NCI-H1694 treated with DMSO at 0.1 percent for 48 hours (cell line): ENCODE results near the gene PCDH1.
"Not testable (repeated sequence)": the region's sequence is repeated elsewhere in the genome, so short reads cannot be mapped to it uniquely, and the experiment has no call there.

Experiments
- DNase-seq: peaks from one replicate; lab custom pipeline; 2025; lab: John Stamatoyannopoulos, UW

Gene PCDH1

DNA sequence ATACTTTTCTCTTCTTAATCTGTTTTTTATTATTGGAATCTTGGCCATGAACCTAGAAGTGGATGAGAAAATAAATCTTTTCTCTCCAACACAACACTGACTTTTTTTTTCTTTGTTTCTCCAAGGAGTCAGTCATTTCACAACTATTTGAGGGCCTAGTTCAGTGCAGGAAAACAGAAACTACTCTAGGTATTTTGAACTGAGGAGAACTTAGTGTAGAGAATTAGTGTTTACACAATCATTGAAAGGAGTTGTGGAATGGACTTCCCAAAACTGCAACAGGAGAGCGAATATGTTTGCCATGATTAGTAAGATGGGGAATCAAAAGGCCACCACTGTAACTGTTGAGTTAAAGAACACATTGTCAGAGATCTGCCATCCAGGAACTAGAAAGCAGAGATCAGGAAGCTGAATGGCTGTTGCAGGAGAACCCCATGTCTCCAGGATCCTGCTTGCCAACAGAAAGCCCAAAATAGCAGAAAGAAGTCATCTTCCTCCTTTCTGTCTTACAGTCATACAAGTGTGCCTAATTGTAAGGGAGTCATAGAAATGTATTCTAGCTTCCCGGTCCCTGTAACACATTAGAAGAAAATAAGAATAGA is 20.3 kb upstream of the PCDH1 start:
- DNase-seq, result no peak

GRCh38 chr5:141897425-141897824 is 19.2 kb upstream of the PCDH1 start:
- no peak for DNase-seq

DNA sequence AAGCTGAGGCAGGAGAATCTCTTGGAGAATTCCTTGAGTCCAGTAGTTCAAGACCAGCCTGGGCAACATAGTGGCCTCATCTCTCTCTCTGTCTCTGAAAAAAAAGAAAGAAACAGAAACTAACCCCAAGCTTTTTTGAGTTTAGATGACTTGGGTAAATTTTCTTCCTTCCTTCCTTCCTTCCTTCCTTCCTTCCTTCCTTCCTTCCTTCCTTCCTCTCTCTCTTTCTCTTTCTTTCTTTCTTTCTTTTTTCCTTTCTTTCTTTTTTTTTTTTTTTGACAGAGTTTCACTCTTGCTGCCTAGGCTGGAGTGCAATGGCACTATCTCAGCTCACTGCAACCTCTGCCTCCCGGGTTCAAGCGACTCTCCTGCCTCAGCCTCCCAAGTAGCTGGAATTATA is 12.2 kb upstream of the PCDH1 start:
- DNase-seq, result not testable (repeated sequence)

DNA sequence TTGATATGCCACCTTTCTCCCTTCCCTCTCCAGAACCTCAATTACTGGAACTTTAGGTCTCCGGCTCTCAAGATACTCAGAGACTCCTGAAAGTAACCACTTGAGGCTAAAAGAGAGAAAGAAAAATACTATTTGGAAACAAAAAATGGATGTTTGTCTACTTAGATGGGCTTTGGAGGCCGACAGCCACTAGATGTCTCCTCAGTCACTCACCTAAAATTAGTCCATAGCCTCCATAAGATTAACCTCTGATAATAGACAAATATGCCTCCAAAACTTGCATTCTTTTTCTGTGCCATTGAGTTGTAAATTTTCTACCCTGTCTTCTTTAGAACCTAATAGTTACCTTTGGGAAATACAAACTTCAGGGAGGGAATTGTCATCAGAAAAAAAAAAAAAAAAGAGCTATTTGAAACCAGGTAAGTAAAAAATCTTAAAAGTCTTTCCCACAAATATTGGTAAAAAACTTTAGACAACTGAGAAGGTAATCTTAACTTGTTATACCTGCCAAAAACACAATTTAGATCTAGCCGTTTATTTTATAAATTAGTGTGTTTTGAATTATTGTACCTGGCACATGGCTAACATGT is 11.2 kb upstream of the PCDH1 start:
- DNase-seq, result no peak

DNA sequence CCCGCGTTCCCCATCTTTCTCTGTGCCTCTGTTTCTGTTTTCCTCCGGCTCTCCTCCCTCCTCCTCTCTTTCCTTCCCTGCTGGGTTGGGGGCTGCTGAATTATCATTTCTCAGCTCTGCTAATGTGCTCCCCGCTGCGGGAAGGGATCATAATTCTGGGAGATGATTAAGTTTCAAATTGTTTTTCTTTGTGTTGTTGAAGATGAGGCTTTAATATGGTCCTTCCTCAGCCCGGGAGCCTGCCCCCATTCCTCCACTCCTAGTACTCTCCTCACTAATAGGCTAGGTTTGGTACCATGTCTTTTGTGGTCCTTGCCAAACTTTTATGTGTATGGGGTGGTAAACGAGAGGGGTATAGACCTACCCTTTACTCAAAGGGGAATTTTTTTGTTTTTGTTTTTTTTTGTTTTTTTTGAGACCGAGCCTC is 5.7 kb upstream of the PCDH1 start:
- no peak for DNase-seq

GRCh38 chr5:141883184-141883891 is 5.1 kb upstream of the PCDH1 start:
- no peak for DNase-seq

- DNase-seq, result no peak
These were observed 4.5 kb upstream of the PCDH1 start for GRCh38 chr5:141882594-141883183.

- DNase-seq, result no peak
These were observed 3.7 kb upstream of the PCDH1 start for GRCh38 chr5:141881886-141882285.

- peak; percentile 40 for DNase-seq
These were observed 3.0 kb upstream of the PCDH1 start for GRCh38 chr5:141880961-141881801.

- peak; percentile 30 for DNase-seq
These were observed 1.9 kb upstream of the PCDH1 start for GRCh38 chr5:141879941-141880738.

- peak; percentile 49 for DNase-seq
These were observed 1.2 kb upstream of the PCDH1 start for GRCh38 chr5:141879426-141879759.

DNA sequence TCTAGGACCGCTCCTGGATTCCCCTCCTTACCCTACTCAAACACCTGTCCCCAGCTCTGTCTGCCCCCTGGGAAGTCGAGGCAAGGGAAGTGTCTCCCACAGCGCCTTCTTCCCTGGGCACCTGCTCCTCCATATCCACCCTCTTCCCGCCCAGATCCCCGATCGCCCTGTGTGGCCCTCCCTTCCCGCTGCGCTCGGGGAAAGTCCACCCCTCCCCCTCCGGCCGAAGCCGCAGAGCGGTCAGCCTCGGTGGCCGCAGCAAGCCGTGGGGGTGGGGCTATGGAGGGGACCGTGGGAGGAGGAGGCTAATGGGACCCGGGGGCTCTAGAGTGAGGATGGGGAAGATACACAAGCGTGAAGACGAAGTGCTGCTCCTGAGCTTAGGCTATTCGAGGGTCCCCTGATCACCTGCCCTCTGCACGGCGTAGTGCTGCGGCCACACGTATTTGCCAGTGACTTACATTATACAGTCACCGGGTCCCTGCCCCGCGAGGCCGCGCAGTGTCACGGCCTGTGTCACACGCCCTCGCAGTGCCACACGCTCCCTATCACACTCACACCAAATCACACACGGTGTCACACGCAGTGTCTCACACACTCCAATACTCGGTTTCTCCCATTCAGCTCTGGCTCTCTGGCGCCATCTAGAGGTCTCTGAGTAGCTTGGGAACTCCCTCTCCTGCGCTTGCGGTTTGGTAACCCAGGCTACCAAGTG is 658 bp upstream of the PCDH1 start:
- DNase-seq, result peak; percentile 89

DNA sequence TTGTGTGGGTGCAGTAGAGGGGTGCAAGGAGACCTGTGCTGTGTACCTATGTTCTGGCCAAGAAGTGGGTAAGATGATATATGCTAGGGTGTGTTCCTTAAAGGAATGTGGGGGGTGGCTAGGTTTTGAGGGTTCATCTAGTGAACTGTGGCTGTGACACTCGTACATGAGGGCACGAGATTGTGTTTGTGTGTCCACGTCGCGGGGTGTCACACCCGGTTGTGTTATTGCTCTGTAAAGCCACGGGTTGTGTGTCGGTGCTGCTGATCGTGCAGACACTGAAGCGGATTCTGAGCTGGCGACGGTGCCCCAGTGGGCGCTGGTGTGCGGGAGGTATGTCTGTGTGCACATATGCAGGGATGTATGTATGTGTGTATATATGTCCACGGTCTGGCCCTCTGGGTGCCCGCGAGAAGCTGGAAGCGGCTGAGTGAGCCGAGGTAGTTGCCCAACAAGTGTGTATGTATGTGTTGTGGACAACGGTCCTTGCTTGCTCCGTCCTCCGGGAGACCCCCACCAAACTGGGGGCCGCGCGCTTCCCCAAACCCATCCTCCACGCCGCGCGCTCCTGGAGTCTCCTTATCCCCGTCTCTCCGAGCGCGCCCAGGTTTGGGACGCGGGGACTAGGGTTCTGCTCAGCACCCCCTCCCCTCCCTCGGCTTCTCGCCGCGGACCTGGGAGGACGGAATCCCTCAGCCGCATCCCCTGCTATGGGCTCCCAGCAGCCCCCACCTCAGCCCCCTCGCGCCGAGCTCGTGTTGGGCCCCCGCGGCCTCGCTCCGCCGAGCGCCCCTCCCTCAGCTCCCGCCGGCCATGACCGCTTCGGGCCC is 639 bp downstream of the PCDH1 start:
- peak; percentile 27 for DNase-seq

GRCh38 chr5:141876628-141877355 is 1.4 kb downstream of the PCDH1 start:
- DNase-seq, result peak; percentile 27

- DNase-seq, result no peak
These were observed 2.2 kb downstream of the PCDH1 start for GRCh38 chr5:141875795-141876627.

DNA sequence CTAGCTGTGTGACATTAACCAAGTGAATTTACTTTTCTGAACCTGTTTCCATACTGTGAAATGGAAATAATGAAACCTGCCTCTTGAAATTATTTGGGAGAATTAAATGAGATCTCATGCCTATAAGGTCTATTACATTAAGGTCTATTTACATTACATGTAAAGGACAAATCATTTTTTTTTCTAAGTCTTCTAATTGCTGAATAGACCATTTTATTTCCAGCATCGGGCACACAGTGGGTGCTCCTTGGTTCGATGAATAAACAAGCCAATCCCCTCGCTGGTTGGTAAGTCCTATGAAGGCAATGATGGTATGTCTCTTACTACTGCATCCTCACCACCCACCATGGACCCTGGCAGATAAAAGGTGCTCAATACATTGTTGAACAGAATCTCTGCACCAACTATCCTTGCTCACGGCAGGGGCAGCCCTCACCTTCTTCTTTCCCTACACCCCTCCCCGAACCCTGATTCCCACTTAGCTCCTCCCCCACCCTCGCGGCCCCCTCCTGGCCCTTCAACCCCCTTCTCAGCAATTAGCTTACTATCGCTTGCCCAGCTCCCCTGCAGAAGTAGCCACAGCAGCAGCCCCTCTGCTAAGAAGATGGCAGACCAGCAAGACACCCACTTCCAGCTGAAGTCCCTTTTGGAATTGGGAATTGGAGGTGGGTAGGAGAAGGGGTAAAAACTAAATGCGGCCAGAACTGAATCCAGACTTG is 3.0 kb downstream of the PCDH1 start:
- DNase-seq, result no peak

GRCh38 chr5:141874262-141874964 is 3.8 kb downstream of the PCDH1 start:
- no peak for DNase-seq
